Mesenteric fat pad (tissue), 1 donor: Measurements from ENCODE around the gene TSFM. TPM values are rescaled to one million over a fixed set of nuclear protein-coding genes. Genes with fewer than 3 reads are reported as not detected.
A peak's percentile ranks its signal among the peaks of the same experiment; 100 is the strongest.
"Not testable (repeated sequence)": the region's sequence is repeated elsewhere in the genome, so short reads cannot be mapped to it uniquely, and the experiment has no call there.

Experiments
- DNase-seq: peaks from one replicate; pipeline ENCODE4 v3.0.0-alpha.2; 2020; ENCODE audit warnings: low spot score
- total RNA-seq: library from RNA; stranded (reverse); fragmentation: NEBNext Ultra II Directional; extraction: Animal tissue kit (Norgen Biotek cat#: 25700); gene quantifications from one replicate; pipeline ENCODE4 v1.2.1, GENCODE V29; 2021
- donor health status: DM: yes; HTN: yes; CAD: no.

The TSFM gene
- total RNA-seq, 1 donor from 2014 or later, result 32.7 TPM

GRCh38 chr12:57762463-57762862 is 20.1 kb upstream of the TSFM start:
- DNase-seq, result no peak

GRCh38 chr12:57763881-57764661 is 18.5 kb upstream of the TSFM start:
- no peak for DNase-seq

GRCh38 chr12:57764662-57765002 is 18.0 kb upstream of the TSFM start:
- no peak for DNase-seq

- no peak for DNase-seq
These were observed 17.4 kb upstream of the TSFM start for GRCh38 chr12:57765003-57765697.

GRCh38 chr12:57765698-57766463 is 16.7 kb upstream of the TSFM start:
- no peak for DNase-seq

- DNase-seq, result peak; percentile 89
These were observed 15.9 kb upstream of the TSFM start, which contains the start of gene CYP27B1 for GRCh38 chr12:57766464-57767304. CYP27B1 (minus strand) TSS chr12:57767078; CDS start chr12:57767041, 37 bp downstream.

GRCh38 chr12:57767305-57767698 is 15.3 kb upstream of the TSFM start:
- no peak for DNase-seq

GRCh38 chr12:57767876-57768275 is 14.7 kb upstream of the TSFM start:
- peak; percentile 8 for DNase-seq

GRCh38 chr12:57769594-57769993 is 13.0 kb upstream of the TSFM start:
- DNase-seq, result peak; percentile 88

GRCh38 chr12:57770734-57771133 is 11.9 kb upstream of the TSFM start:
- DNase-seq, result peak; percentile 20

GRCh38 chr12:57771236-57771872 is 11.2 kb upstream of the TSFM start:
- DNase-seq, result peak; percentile 92

- peak; percentile 97 for DNase-seq
These were observed 10.6 kb upstream of the TSFM start, which contains the start of gene METTL1 for GRCh38 chr12:57771873-57772428. METTL1 (minus strand) TSS chr12:57772105; CDS start chr12:57772083, 22 bp downstream.

GRCh38 chr12:57772429-57773322 is 9.9 kb upstream of the TSFM start, which contains the start of gene EEF1AKMT3:
EEF1AKMT3 (plus strand) TSS chr12:57772614; CDS start chr12:57772725, 111 bp downstream.
- peak; percentile 91 for DNase-seq

- DNase-seq, result not testable (repeated sequence)
These were observed 8.0 kb upstream of the TSFM start for GRCh38 chr12:57774634-57775033.

- no peak for DNase-seq
These were observed 7.5 kb upstream of the TSFM start for GRCh38 chr12:57775044-57775443.

GRCh38 chr12:57775563-57776246 is 6.9 kb upstream of the TSFM start:
- DNase-seq, result no peak

GRCh38 chr12:57776247-57776587 is 6.4 kb upstream of the TSFM start:
- no peak for DNase-seq

- no peak for DNase-seq
These were observed 5.2 kb upstream of the TSFM start for GRCh38 chr12:57777367-57777766.
